Endothelial cell of umbilical vein (primary cell): ENCODE data around the gene CHST15. TPM values are rescaled to one million over a fixed set of nuclear protein-coding genes. Genes with fewer than 3 reads are reported as not detected.

Source experiments
- BruUV-seq: library from RNA; stranded (reverse); fragments of 400-500 nt; replicated peaks from 2 replicates; lab custom pipeline; 2021; lab: Mats Ljungman, UMichigan
- CTCF ChIA-PET: fragments of 300-600, 350-600 bp; sonication (Branson Sonifier 250); formaldehyde crosslinking; loops from one replicate; lab custom pipeline; 2021; ENCODE audit warnings: antibody characterized with exemption, inconsistent platforms; lab: Charles Lee
- POLR2A ChIA-PET: fragments of 300-600, 350-600 bp; sonication (Branson Sonifier 250); formaldehyde crosslinking; loops from one replicate; lab custom pipeline; 2021; ENCODE audit warnings: antibody characterized with exemption, inconsistent platforms; lab: Charles Lee
- DNase-seq: peaks from one replicate; pipeline ENCODE4 v3.0.0-alpha.2; 2011; ENCODE audit warnings: low read depth, low spot score
- FAIRE-seq: peaks from 2 replicates; lab custom pipeline; 2011; peaks lifted over from hg19 to GRCh38; lab: Jason Lieb, UNC
- H2AFZ ChIP-seq: 2 replicates; pipeline ENCODE4 v1.6.0; 2012; ENCODE audit warnings: low read depth, low read length, control low read depth, inconsistent platforms
- H3K27ac ChIP-seq: 2 replicates; pipeline ENCODE4 v1.5.1; 2011; ENCODE audit warnings: low read depth, mild to moderate bottlenecking, control low read depth, low read length, moderate library complexity; ENCODE audit not compliant: insufficient read depth
- H3K27me3 ChIP-seq, 2 experiments: 2 replicates each; pipeline versions ENCODE4 v1.6.0 to v1.6.1; 2011; ENCODE audit warnings: low read length in 2 of 2, mixed read lengths in 1 of 2; ENCODE audit not compliant: control insufficient read depth in 2 of 2, insufficient read depth in 2 of 2
- H3K36me3 ChIP-seq, 2 experiments: 2 replicates in 1 of 2; 3 replicates in 1 of 2; pipeline ENCODE4 v1.5.1; 2011; ENCODE audit warnings: low read length in 2 of 2, mild to moderate bottlenecking in 1 of 2, moderate library complexity in 1 of 2; ENCODE audit not compliant: control insufficient read depth in 2 of 2, insufficient read depth in 2 of 2; ENCODE audit errors: extremely low read depth in 1 of 2
- H3K4me1 ChIP-seq: 3 replicates; pipeline ENCODE4 v1.5.1; 2011; ENCODE audit warnings: mild to moderate bottlenecking, low read length; ENCODE audit not compliant: control insufficient read depth, insufficient read depth; ENCODE audit errors: extremely low read depth
- H3K4me2 ChIP-seq: 2 replicates; pipeline ENCODE4 v1.6.1; 2011; ENCODE audit warnings: low read length, control low read depth, mixed read lengths; ENCODE audit not compliant: insufficient read depth
- H3K4me3 ChIP-seq, 3 experiments: fragments of 200-600 bp in 1 of 3; sonication (generic), shearing (Covaris generic) in 1 of 3; replicated peaks in 1 of 3; 2 replicates each; pipeline ENCODE4 v1.5.1; 2011 to 2016; ENCODE audit warnings: control low read depth in 3 of 3, low read length in 3 of 3, mild to moderate bottlenecking in 2 of 3, inconsistent platforms in 1 of 3, low read depth in 1 of 3, moderate library complexity in 1 of 3; ENCODE audit not compliant: insufficient read depth in 1 of 3
- H3K79me2 ChIP-seq: 2 replicates; pipeline ENCODE4 v1.6.0; 2012; ENCODE audit warnings: low read length, inconsistent platforms; ENCODE audit not compliant: control insufficient read depth, insufficient read depth
- H3K9ac ChIP-seq: replicated peaks from 2 replicates; pipeline ENCODE3; 2011; ENCODE audit warnings: low read length, control low read depth; ENCODE audit not compliant: insufficient read depth; ENCODE audit errors: extremely low read depth
- H3K9me1 ChIP-seq: replicated peaks from 3 replicates; pipeline ENCODE4 v1.6.0; 2011; ENCODE audit warnings: mild to moderate bottlenecking, low read length; ENCODE audit not compliant: control insufficient read depth, insufficient read depth; ENCODE audit errors: extremely low read depth
- H3K9me3 ChIP-seq: replicated peaks from 2 replicates; pipeline ENCODE4 v1.5.1; 2012; ENCODE audit warnings: low read length, inconsistent platforms; ENCODE audit not compliant: control insufficient read depth, insufficient read depth
- H4K20me1 ChIP-seq: replicated peaks from 2 replicates; pipeline ENCODE3; 2011; ENCODE audit warnings: mild to moderate bottlenecking, low read length; ENCODE audit not compliant: control insufficient read depth, insufficient read depth; ENCODE audit errors: extremely low read depth
- FOS ChIP-seq: IDR thresholded peaks from 2 replicates; pipeline ENCODE4 v1.6.1; 2011; ENCODE audit warnings: mild to moderate bottlenecking, low read length, moderate library complexity, borderline replicate concordance; ENCODE audit not compliant: insufficient read depth
- GATA2 ChIP-seq: IDR thresholded peaks from 2 replicates; pipeline ENCODE4 v1.7.0; 2011; ENCODE audit warnings: low read depth, mild to moderate bottlenecking, moderate library complexity, mixed read lengths, low read length; ENCODE audit not compliant: insufficient read length, insufficient read depth
- MYC ChIP-seq: IDR thresholded peaks from one replicate; pipeline ENCODE4 v1.6.1; 2011; ENCODE audit warnings: mild to moderate bottlenecking, low read depth, low read length
- POLR2A ChIP-seq: IDR thresholded peaks from 2 replicates; pipeline ENCODE4 v1.6.1; 2012; ENCODE audit warnings: low read depth, mild to moderate bottlenecking, control low read depth, low read length
- dilution Hi-C: fragments of 300-500 bp; cut with MboI; formaldehyde crosslinking; loops from one replicate; pipeline ENCODE4 v1.15.0; 2019; ENCODE audit warnings: low sequenced_read_pairs; ENCODE audit not compliant: extremely low pct_ligation_motif_present
- intact Hi-C: fragments of 100-400 bp; cut with micrococcal nuclease; formaldehyde crosslinking; loops from one replicate; pipeline ENCODE4 v1.10.0; 2022
- polyA plus RNA-seq, 4 experiments: library from polyadenylated mRNA; depleted of rRNA in 3 of 4; stranded (reverse) in 3 of 4; unstranded in 1 of 4; fragments of >200 nt; gene quantifications; 2 replicates each; pipeline versions ENCODE4 v1.2.1 to v1.2.3, GENCODE V29; 2011 to 2012; ENCODE audit warnings: missing spikeins in 1 of 4
- total RNA-seq: library from RNA; stranded (reverse); gene quantifications from 2 replicates; pipeline ENCODE4 v1.2.3, GENCODE V29; 2021
- TF ChIP-seq, protein P1 (sequence below): IDR thresholded peaks from 2 replicates; pipeline ENCODE4 v1.6.1; 2011; ENCODE audit not compliant: insufficient read depth, insufficient read length
- TF ChIP-seq, protein P2 (sequence below), 2 donors: IDR thresholded peaks; 1 replicate in 1 of 2; 2 replicates in 1 of 2; pipeline ENCODE4 v1.5.1; 2011; ENCODE audit warnings: low read length in 2 of 2, mild to moderate bottlenecking in 2 of 2, moderate library complexity in 2 of 2, control low read depth in 1 of 2, inconsistent platforms in 1 of 2, low read depth in 1 of 2; ENCODE audit not compliant: insufficient read depth in 1 of 2; ENCODE audit errors: extremely low read depth in 1 of 2

CHST15 gene
- total and polyA plus RNA-seq, 2 donors (not counting 3 experiments of a cell fraction or from before 2014, with no cell fraction given) = 23.1 to 29.2 TPM

DNA sequence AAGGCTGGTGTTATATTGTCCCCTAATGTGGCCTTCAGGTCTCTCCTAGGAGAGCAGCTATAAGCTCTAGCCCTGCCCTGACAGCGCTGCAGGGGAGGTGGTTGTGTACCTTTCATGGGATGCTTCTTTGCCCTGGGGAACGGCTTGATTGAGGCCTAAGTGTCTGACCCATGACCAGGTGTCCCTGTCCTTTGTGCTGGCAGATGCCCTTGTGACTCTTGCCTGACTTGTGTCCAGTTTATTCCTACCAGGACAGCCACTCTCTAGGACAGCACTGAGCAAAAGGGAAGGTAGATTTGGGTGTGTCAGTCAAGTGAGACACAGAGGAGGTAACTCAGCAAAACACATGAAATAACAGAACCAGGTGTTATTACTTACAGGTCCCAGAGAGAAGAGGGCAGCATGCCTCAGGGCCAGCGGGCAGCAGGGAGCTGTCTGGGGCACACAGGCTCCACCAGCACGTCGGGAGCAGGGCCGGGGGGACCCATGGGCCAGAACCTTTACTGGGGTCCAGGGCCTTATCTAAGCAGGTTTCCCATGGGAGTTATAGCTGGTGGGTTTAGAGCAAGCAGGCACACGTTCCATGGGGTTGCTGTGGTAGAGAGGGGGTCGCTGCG, 10.7 kb upstream of the CHST15 start:
- no peaks in the 10 kb centered on the region for H4K20me1 ChIP-seq
- H3K4me2 ChIP-seq = no peak overlapping the region
- no peak overlapping the region for H2AFZ ChIP-seq
- FAIRE-seq (no peak), DNase-seq (no peak)
- ChIA-PET CTCF (interaction anchor here (0.6 to 1.8 kb wide), 2 partner anchors 9 to 12 kb away, joined by 3 to 5 read pairs; no protein-coding TSS in a partner anchor), POLR2A (no interaction called here)
- no peaks in the 10 kb centered on the region for H3K79me2 ChIP-seq
- H3K9me3 ChIP-seq = no peaks in the 10 kb centered on the region
- no peak overlapping the region for H3K4me3 ChIP-seq
- TF ChIP-seq FOS (no peak), POLR2A (no peak), MYC (no peak), GATA2 (no peak)
- TF ChIP-seq, protein P1, sequence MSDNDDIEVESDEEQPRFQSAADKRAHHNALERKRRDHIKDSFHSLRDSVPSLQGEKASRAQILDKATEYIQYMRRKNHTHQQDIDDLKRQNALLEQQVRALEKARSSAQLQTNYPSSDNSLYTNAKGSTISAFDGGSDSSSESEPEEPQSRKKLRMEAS = no peak
- TF ChIP-seq, protein P2, sequence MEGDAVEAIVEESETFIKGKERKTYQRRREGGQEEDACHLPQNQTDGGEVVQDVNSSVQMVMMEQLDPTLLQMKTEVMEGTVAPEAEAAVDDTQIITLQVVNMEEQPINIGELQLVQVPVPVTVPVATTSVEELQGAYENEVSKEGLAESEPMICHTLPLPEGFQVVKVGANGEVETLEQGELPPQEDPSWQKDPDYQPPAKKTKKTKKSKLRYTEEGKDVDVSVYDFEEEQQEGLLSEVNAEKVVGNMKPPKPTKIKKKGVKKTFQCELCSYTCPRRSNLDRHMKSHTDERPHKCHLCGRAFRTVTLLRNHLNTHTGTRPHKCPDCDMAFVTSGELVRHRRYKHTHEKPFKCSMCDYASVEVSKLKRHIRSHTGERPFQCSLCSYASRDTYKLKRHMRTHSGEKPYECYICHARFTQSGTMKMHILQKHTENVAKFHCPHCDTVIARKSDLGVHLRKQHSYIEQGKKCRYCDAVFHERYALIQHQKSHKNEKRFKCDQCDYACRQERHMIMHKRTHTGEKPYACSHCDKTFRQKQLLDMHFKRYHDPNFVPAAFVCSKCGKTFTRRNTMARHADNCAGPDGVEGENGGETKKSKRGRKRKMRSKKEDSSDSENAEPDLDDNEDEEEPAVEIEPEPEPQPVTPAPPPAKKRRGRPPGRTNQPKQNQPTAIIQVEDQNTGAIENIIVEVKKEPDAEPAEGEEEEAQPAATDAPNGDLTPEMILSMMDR (IDR thresholded peaks at IDR 0.05; ENCODE audit: extremely low read depth in 1 of 2, insufficient read depth in 1 of 2, low read depth in 1 of 2, low read length in 2 of 2) = no peak
- no peak overlapping the region for H3K9ac ChIP-seq
- dilution Hi-C loops (no loop called here), intact Hi-C loops (no loop called here)
- H3K9me1 ChIP-seq = no peaks in the 10 kb centered on the region
- no peak overlapping the region for H3K27ac ChIP-seq
- BruUV-seq = no TSS peak
- H3K27me3 ChIP-seq = no peaks in the 10 kb centered on the region
- H3K4me1 ChIP-seq = peaks cover 15% of the 10 kb centered on the region
- no peaks in the 10 kb centered on the region for H3K36me3 ChIP-seq
